GM12864 (cell line): ENCODE results near the gene JAG1.

Experiments
- DNase-seq: peaks from one replicate; pipeline ENCODE4 v3.0.0-alpha.2; 2011; ENCODE audit warnings: low read depth
- H3K4me3 ChIP-seq: 2 replicates; pipeline ENCODE4 v1.5.1; 2011; ENCODE audit warnings: mild to moderate bottlenecking, low read depth, low read length, control low read depth
- CTCF ChIP-seq: IDR thresholded peaks from 2 replicates; pipeline ENCODE4 v1.5.1; 2011; ENCODE audit warnings: low read depth, mild to moderate bottlenecking, moderate library complexity, low read length, control low read depth, inconsistent platforms; ENCODE audit errors: missing control alignments

JAG1 gene

GRCh38 chr20:10654630-10655029 lies 19.2 kb downstream of the JAG1 start:
- no peak for DNase-seq
- no peak for TF ChIP-seq CTCF
- no peak overlapping the region for H3K4me3 ChIP-seq

DNA sequence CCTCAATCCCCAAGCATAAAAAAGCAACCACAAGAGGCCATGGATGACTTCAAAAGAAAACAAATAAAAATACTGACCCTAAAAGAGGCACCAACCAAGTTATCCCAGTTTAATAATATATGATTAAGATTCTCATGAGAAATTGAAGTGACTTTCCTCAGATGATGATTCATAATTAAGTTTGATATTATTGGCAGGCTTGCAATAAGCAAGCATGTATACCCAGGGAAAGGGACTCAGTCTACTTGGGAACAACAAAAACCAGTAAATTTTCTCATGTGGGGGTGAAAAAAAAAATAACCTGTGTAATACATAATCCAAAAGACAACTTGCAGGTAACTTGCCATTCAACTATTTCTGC lies 19.6 kb downstream of the JAG1 start:
- H3K4me3 ChIP-seq: no peak overlapping the region
- no peak for TF ChIP-seq CTCF
- no peak for DNase-seq

GRCh38 chr20:10653599-10654249 lies 20.1 kb downstream of the JAG1 start:
- no peak overlapping the region for H3K4me3 ChIP-seq
- no peak for DNase-seq
- no peak for TF ChIP-seq CTCF

DNA sequence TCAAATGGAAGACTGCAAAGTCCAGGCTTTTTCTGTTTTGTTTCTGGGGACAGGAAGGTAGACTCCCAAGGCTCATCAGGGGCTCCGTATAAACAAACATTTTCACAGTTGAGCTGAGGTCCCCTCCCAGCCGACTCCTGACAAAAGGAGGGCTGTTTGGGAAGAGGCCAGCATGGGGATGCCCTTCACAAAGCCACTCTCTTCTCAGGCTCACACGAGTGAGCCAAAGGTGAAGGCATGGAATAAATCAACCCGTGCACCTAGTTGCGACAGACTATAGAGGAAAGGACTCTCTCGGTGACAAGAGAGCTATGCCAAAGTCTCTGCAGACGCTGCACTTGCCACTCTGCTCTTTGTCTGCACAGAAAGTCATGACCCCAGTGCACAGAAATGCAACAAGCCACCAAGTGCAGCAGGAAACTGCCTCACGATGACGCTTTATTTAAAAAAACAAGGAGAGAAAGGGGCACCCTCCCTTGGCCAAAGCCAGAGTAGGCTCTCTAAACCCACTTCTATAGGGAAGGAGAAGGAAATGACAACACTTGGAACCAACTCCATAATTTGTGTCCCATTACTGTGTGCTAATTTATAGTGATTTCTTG lies 21.0 kb downstream of the JAG1 start:
- DNase-seq: no peak
- TF ChIP-seq CTCF: no peak
- H3K4me3 ChIP-seq: no peak overlapping the region

DNA sequence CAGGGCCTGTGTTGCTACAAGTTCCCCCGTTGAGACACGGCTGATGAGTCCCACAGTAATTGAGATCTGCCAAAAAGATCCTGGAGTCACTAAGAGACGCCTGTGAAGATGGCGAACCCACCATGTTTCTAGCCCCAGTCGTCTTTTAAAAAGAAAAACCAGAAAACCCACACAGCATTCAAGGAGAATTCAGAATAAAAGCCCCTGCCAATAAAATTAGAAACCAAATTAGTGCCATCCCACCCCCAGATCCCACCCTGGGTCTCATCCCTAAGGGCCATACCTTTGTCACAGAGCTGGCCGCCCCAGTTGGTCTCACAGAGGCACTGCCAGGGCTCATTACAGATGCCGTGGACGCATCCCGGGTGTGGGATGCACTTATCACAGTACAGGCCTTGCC lies 21.6 kb downstream of the JAG1 start:
- TF ChIP-seq CTCF: no peak
- H3K4me3 ChIP-seq: no peak overlapping the region
- DNase-seq: no peak

DNA sequence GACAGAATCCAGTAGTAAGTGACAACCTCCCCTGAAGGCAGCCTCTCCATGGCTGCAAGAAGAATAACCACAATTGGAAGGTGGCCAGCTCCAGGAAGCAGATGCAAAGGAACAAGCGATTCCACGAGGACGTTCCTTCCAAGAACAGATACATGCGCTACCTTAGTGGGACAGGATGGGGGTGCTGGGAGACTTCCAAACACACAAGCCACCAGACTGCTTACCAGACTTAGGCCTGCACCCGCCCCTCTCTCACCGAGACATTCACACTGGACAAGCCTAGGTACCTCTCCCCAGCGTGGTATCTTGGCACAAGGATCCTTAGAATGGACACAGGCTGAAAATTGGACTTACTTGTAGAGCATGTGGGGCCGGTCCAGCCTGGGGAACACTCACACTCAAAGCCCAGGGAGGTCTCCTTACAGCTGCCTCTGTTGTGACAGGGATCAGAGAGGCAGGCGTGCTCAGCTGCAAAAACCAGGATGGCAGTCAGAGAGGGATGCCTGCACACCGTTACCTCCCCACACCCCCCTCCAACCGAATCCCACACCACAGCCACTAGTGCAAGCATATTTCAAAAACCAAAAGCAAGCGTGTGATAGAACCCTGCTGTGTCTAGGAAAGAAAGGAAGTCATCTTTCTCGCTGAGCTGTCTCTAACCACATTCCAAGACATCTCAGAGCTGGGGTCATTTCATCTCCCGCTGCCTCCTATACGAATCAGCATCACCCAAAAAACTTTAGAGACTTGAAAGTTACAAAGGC lies 22.4 kb downstream of the JAG1 start:
- no peak overlapping the region for H3K4me3 ChIP-seq
- DNase-seq: no peak
- TF ChIP-seq CTCF: no peak
